ENCODE results near the gene C5. TPM values are rescaled to one million over a fixed set of nuclear protein-coding genes. Genes with fewer than 3 reads are reported as not detected.

The C5 gene
- total RNA-seq, 6 donors from 2014 or later = 7.1 to 18.9 (median 16.8) TPM

DNA sequence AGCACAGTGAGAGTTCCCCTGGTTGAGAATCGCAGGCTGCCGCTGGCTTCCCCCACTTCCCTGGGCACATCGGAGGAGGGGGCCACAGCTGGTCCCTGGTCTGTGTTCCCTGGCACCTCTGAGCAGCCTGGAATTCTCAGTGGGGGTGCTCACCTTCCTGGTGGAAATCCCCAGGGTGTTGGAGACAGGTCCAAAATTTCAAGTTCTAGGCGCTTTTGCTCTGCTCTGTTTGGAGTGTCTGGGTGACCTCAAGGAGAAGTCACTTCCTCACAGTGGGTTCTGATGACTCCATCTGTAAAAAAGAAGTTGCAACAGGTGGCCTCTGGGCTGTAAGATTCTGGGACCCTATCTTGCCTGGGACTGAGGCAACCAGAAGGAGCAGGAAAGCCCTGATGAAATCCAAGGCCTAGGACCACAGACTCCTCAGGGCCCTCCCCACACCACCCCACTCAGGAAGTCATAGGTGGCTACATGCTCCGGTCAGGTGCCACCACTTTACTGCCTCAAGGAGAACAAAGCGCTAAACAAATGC, 123.6 kb downstream of the C5 start, which contains the start of gene TRAF1:
Gene TRAF1, minus strand, starts transcription at position 400 of the 532 bp plus-strand sequence. CDS start 721 bp downstream, outside the sequence.
- no peak for DNase-seq
- Histone ChIP-seq H3K4me1 (peaks cover 21 to 45% (median 38%) of the 10 kb centered on the region in 4 donors), H3K27me3 (no peaks in the 10 kb centered on the region), H3K36me3 (no peaks in the 10 kb centered on the region), H3K9me3 (no peaks in the 10 kb centered on the region), H3K4me3 (peak within 1 kb of the TSS in 2 of 4 donors; percentile 14 to 16), H3K27ac (peak within 1 kb of the TSS; percentile 67 to 96 (median 84))
- no peak for TF ChIP-seq CTCF (IDR thresholded peaks at IDR 0.05)
- no peak for TF ChIP-seq POLR2AphosphoS5 (IDR thresholded peaks at IDR 0.05)
- TF ChIP-seq EP300 (IDR thresholded peaks at IDR 0.05) = no peak
- TF ChIP-seq POLR2A (IDR thresholded peaks at IDR 0.05) = no peak
- 75 to 84% methylated on average over 4 to 6 of the region's 6 CpGs for WGBS, 2 donors
- peak in 1 of 2 donors; percentile 6 for ATAC-seq (ENCODE audit: low FRiP score in 2 of 2)

DNA sequence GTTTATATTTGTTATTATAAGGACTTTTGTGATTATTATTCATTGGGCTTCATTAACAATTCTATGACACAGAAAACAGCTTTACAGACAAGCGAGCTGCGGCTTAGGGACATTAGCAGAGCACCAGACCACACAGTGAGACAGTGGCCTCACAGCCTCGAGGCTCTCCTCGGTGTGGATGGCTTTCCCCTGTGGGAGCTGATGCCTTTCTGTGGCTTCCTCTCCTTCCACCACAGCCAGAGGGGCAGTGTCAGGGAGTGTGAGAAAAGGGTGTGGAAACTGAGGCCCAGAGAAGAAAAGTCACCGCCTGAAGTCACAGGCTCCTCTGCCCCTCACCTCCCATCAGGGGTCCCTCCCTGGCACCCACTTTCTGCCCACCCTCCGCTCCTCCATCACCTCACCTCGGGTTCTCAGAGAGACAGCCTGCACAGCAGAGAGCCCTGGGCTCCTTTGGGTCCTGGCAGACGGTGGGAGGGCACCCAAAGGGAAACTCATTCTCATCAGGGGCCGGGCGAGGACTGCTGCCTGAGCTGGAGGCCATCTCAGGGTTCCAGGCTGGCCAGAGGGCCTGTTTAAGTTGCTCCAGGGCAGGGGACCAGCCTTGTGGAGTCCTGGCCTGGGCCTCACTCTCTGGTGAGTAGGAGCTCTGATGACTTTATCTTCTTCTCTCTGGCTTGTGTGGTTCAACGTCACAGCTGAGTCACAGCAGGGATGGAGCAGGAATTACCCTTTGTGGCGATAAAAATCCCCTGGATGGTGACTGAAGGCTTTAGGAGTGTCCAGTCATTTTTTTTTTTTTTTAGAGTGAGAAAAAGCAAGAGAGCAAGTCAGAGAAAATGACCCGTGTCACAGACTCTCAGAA, 124.3 kb downstream of the C5 start:
- peak overlapping the region in 2 of 4 donors; percentile 14 to 16 for H3K4me3 ChIP-seq
- peaks cover 14 to 39% (median 32%) of the 10 kb centered on the region in 4 donors for H3K4me1 ChIP-seq
- 61 to 75% methylated on average over 10 to 13 of the region's 13 CpGs for WGBS, 2 donors
- DNase-seq = no peak
- TF ChIP-seq POLR2AphosphoS5 (IDR thresholded peaks at IDR 0.05) = no peak
- TF ChIP-seq CTCF (IDR thresholded peaks at IDR 0.05) = no peak
- no peak for TF ChIP-seq EP300 (IDR thresholded peaks at IDR 0.05)
- peak in 1 of 4 donors; percentile 36 for TF ChIP-seq POLR2A (IDR thresholded peaks at IDR 0.05)
- no peaks in the 10 kb centered on the region for H3K36me3 ChIP-seq
- peak overlapping the region; percentile 67 to 91 (median 80) for H3K27ac ChIP-seq
- peak in 1 of 2 donors; percentile 45 for ATAC-seq (ENCODE audit: low FRiP score in 2 of 2)
- H3K27me3 ChIP-seq = no peaks in the 10 kb centered on the region
- H3K9me3 ChIP-seq = no peaks in the 10 kb centered on the region

- Histone ChIP-seq H3K9me3 (no peaks in the 10 kb centered on the region), H3K27me3 (no peaks in the 10 kb centered on the region), H3K36me3 (no peaks in the 10 kb centered on the region), H3K27ac (peak overlapping the region; percentile 67 to 91 (median 80)), H3K4me3 (no peak overlapping the region), H3K4me1 (peaks cover 18 to 40% (median 30%) of the 10 kb centered on the region in 4 donors)
- no peak for TF ChIP-seq EP300 (IDR thresholded peaks at IDR 0.05)
- TF ChIP-seq POLR2A (IDR thresholded peaks at IDR 0.05) = no peak
- no peak for TF ChIP-seq POLR2AphosphoS5 (IDR thresholded peaks at IDR 0.05)
- no peak for TF ChIP-seq CTCF (IDR thresholded peaks at IDR 0.05)
- ATAC-seq (ENCODE audit: low FRiP score in 2 of 2) (no peak), DNase-seq (no peak)
- WGBS, 2 donors = 78 to 79% methylated on average over 9 to 11 of the region's 11 CpGs
These were observed 125.2 kb downstream of the C5 start for GRCh38 chr9:120924698-120925534.

- Histone ChIP-seq H3K27me3 (no peaks in the 10 kb centered on the region), H3K27ac (peak overlapping the region in 2 of 4 donors; percentile 66 to 76), H3K9me3 (no peaks in the 10 kb centered on the region), H3K4me1 (peaks cover 23 to 43% (median 31%) of the 10 kb centered on the region in 4 donors), H3K36me3 (no peaks in the 10 kb centered on the region), H3K4me3 (no peak overlapping the region)
- TF ChIP-seq EP300 (IDR thresholded peaks at IDR 0.05) = no peak
- TF ChIP-seq CTCF (IDR thresholded peaks at IDR 0.05) = no peak
- TF ChIP-seq POLR2A (IDR thresholded peaks at IDR 0.05) = no peak
- no peak for TF ChIP-seq POLR2AphosphoS5 (IDR thresholded peaks at IDR 0.05)
- no peak for DNase-seq
- no peak for ATAC-seq (ENCODE audit: low FRiP score in 2 of 2)
- WGBS, 2 donors = 76 to 95% methylated on average over 7 to 11 of the region's 11 CpGs
These were observed 126.3 kb downstream of the C5 start for GRCh38 chr9:120923620-120924328.

Measured in upper lobe of left lung (tissue), 6 donors.